ENCODE results near the gene ANKRD33. TPM values are rescaled to one million over a fixed set of nuclear protein-coding genes. Genes with fewer than 3 reads are reported as not detected.

The ANKRD33 gene
- polyA plus RNA-seq, 1 donor from 2014 or later, result not detected

- H3K36me3 Mint-ChIP-seq, result no peaks in the 10 kb centered on the region
- peaks cover 51% of the 10 kb centered on the region for H3K27me3 Mint-ChIP-seq
- H3K4me1 Mint-ChIP-seq, result peaks cover 4 to 7% (median 5%) of the 10 kb centered on the region in 3 donors
- H3K27ac Mint-ChIP-seq, result no peak overlapping the region
- peaks cover 0 to 3% (median 0%) of the 10 kb centered on the region in 3 donors for H3K9me3 Mint-ChIP-seq
- H3K4me3 Mint-ChIP-seq, result no peak overlapping the region
Measured at GRCh38 chr12:51866762-51867161, 21.1 kb upstream of the ANKRD33 start.

GRCh38 chr12:51867371-51867770, 20.5 kb upstream of the ANKRD33 start:
- Mint-ChIP-seq H3K9me3 (peaks cover 0 to 3% (median 0%) of the 10 kb centered on the region in 3 donors), H3K27ac (no peak overlapping the region), H3K4me1 (peaks cover under 1 to 7% (median 4%) of the 10 kb centered on the region in 3 donors), H3K4me3 (no peak overlapping the region), H3K27me3 (peaks cover 47% of the 10 kb centered on the region), H3K36me3 (no peaks in the 10 kb centered on the region)

- Mint-ChIP-seq H3K27ac (no peak overlapping the region), H3K36me3 (no peaks in the 10 kb centered on the region), H3K4me1 (peaks cover 0 to 7% (median 4%) of the 10 kb centered on the region in 3 donors), H3K9me3 (peaks cover 0 to 3% (median 0%) of the 10 kb centered on the region in 3 donors), H3K4me3 (peak overlapping the region in 1 of 4 donors; percentile 60), H3K27me3 (peaks cover 42% of the 10 kb centered on the region)
Measured at GRCh38 chr12:51867796-51868428, 20.0 kb upstream of the ANKRD33 start.

- peaks cover 35% of the 10 kb centered on the region for H3K27me3 Mint-ChIP-seq
- no peak overlapping the region for H3K4me3 Mint-ChIP-seq
- peaks cover 0 to 7% (median 1%) of the 10 kb centered on the region in 3 donors for H3K4me1 Mint-ChIP-seq
- H3K36me3 Mint-ChIP-seq, result no peaks in the 10 kb centered on the region
- H3K9me3 Mint-ChIP-seq, result peaks cover 0 to 3% (median 0%) of the 10 kb centered on the region in 3 donors
- no peak overlapping the region for H3K27ac Mint-ChIP-seq
Measured at GRCh38 chr12:51868821-51869495, 18.9 kb upstream of the ANKRD33 start.

GRCh38 chr12:51869496-51869865, 18.4 kb upstream of the ANKRD33 start:
- Mint-ChIP-seq H3K4me1 (peaks cover 0 to 7% (median 1%) of the 10 kb centered on the region in 3 donors), H3K9me3 (peaks cover 0 to 2% (median 0%) of the 10 kb centered on the region in 3 donors), H3K27ac (no peak overlapping the region), H3K36me3 (no peaks in the 10 kb centered on the region), H3K4me3 (no peak overlapping the region), H3K27me3 (peaks cover 32% of the 10 kb centered on the region)

GRCh38 chr12:51869931-51870330, 18.0 kb upstream of the ANKRD33 start:
- H3K27me3 Mint-ChIP-seq, result peaks cover 30% of the 10 kb centered on the region
- no peaks in the 10 kb centered on the region for H3K36me3 Mint-ChIP-seq
- peaks cover 0 to 5% (median 1%) of the 10 kb centered on the region in 3 donors for H3K4me1 Mint-ChIP-seq
- H3K27ac Mint-ChIP-seq, result no peak overlapping the region
- H3K9me3 Mint-ChIP-seq, result no peaks in the 10 kb centered on the region
- peak overlapping the region in 1 of 4 donors; percentile 6 for H3K4me3 Mint-ChIP-seq

GRCh38 chr12:51870504-51870903, 17.4 kb upstream of the ANKRD33 start:
- H3K4me3 Mint-ChIP-seq, result no peak overlapping the region

GRCh38 chr12:51871126-51871525, 16.8 kb upstream of the ANKRD33 start:
- no peak overlapping the region for H3K27ac Mint-ChIP-seq
- H3K4me3 Mint-ChIP-seq, result no peak overlapping the region
- H3K9me3 Mint-ChIP-seq, result no peaks in the 10 kb centered on the region
- peaks cover 0 to 5% (median 1%) of the 10 kb centered on the region in 3 donors for H3K4me1 Mint-ChIP-seq
- peaks cover 25% of the 10 kb centered on the region for H3K27me3 Mint-ChIP-seq
- no peaks in the 10 kb centered on the region for H3K36me3 Mint-ChIP-seq

More at GRCh38 chr12:51870504-51870903, 17.4 kb upstream of the ANKRD33 start:
- H3K36me3 Mint-ChIP-seq, result no peaks in the 10 kb centered on the region
- peaks cover 0 to 5% (median 1%) of the 10 kb centered on the region in 3 donors for H3K4me1 Mint-ChIP-seq
- H3K9me3 Mint-ChIP-seq, result no peaks in the 10 kb centered on the region
- no peak overlapping the region for H3K27ac Mint-ChIP-seq
- H3K27me3 Mint-ChIP-seq, result peaks cover 30% of the 10 kb centered on the region

GRCh38 chr12:51871918-51872688, 15.8 kb upstream of the ANKRD33 start:
- Mint-ChIP-seq H3K27ac (no peak overlapping the region), H3K36me3 (no peaks in the 10 kb centered on the region), H3K27me3 (peaks cover 23% of the 10 kb centered on the region), H3K4me1 (peaks cover 0 to 5% (median 1%) of the 10 kb centered on the region in 3 donors), H3K9me3 (no peaks in the 10 kb centered on the region), H3K4me3 (no peak overlapping the region)

- Mint-ChIP-seq H3K36me3 (no peaks in the 10 kb centered on the region), H3K4me3 (no peak overlapping the region)
Measured at GRCh38 chr12:51872689-51872981, 15.3 kb upstream of the ANKRD33 start.

GRCh38 chr12:51873251-51873994, 14.5 kb upstream of the ANKRD33 start:
- Mint-ChIP-seq H3K27ac (peak overlapping the region in 1 of 3 donors; percentile 16), H3K4me1 (peaks cover 0 to 5% (median 1%) of the 10 kb centered on the region in 3 donors), H3K36me3 (no peaks in the 10 kb centered on the region), H3K4me3 (no peak overlapping the region), H3K9me3 (no peaks in the 10 kb centered on the region), H3K27me3 (peaks cover 17% of the 10 kb centered on the region)

More at GRCh38 chr12:51872689-51872981, 15.3 kb upstream of the ANKRD33 start:
- Mint-ChIP-seq H3K27me3 (peaks cover 23% of the 10 kb centered on the region), H3K27ac (no peak overlapping the region), H3K9me3 (no peaks in the 10 kb centered on the region), H3K4me1 (peaks cover 0 to 5% (median 1%) of the 10 kb centered on the region in 3 donors)

GRCh38 chr12:51874000-51874399, 13.9 kb upstream of the ANKRD33 start:
- no peaks in the 10 kb centered on the region for H3K36me3 Mint-ChIP-seq
- H3K27ac Mint-ChIP-seq, result no peak overlapping the region

GRCh38 chr12:51874486-51874885, 13.4 kb upstream of the ANKRD33 start:
- Mint-ChIP-seq H3K9me3 (no peaks in the 10 kb centered on the region), H3K27me3 (peaks cover 15% of the 10 kb centered on the region), H3K4me1 (peaks cover 0 to 5% (median 1%) of the 10 kb centered on the region in 3 donors), H3K36me3 (no peaks in the 10 kb centered on the region), H3K4me3 (no peak overlapping the region), H3K27ac (no peak overlapping the region)

More at GRCh38 chr12:51874000-51874399, 13.9 kb upstream of the ANKRD33 start:
- H3K4me1 Mint-ChIP-seq, result peaks cover 0 to 5% (median 1%) of the 10 kb centered on the region in 3 donors
- H3K9me3 Mint-ChIP-seq, result no peaks in the 10 kb centered on the region
- H3K4me3 Mint-ChIP-seq, result no peak overlapping the region
- peaks cover 16% of the 10 kb centered on the region for H3K27me3 Mint-ChIP-seq

GRCh38 chr12:51879102-51879501, 8.8 kb upstream of the ANKRD33 start:
- H3K4me1 Mint-ChIP-seq, result no peaks in the 10 kb centered on the region
- H3K27ac Mint-ChIP-seq, result no peak overlapping the region
- peaks cover 3% of the 10 kb centered on the region for H3K36me3 Mint-ChIP-seq
- H3K4me3 Mint-ChIP-seq, result no peak overlapping the region
- H3K9me3 Mint-ChIP-seq, result no peaks in the 10 kb centered on the region
- peaks cover 2% of the 10 kb centered on the region for H3K27me3 Mint-ChIP-seq

Measured in IgD-negative memory B cell (primary cell).